ENCODE data around the gene RAB19.
A peak's percentile ranks its signal among the peaks of the same experiment; 100 is the strongest.

RAB19 gene

GRCh38 chr7:140433396-140433795, 29.5 kb downstream of the RAB19 start:
- Histone ChIP-seq H3K4me1 (ENCODE audit: control insufficient read depth, insufficient read depth, low read length) (no peaks in the 10 kb centered on the region), H3K27ac (ENCODE audit: low read length) (no peak overlapping the region), H3K36me3 (ENCODE audit: control insufficient read depth in 2 of 2, insufficient read depth in 2 of 2, low read length in 2 of 2) (no peaks in the 10 kb centered on the region), H3K9me3 (ENCODE audit: control insufficient read depth in 2 of 2, low read length in 2 of 2) (no peaks in the 10 kb centered on the region), H3K27me3 (ENCODE audit: control insufficient read depth in 1 of 2, insufficient read depth in 2 of 2, low read length in 2 of 2) (no peaks in the 10 kb centered on the region), H3K9ac (ENCODE audit: low read length in 2 of 2) (no peak overlapping the region), H3K4me3 (ENCODE audit: low read length in 2 of 2) (no peak overlapping the region)

DNA sequence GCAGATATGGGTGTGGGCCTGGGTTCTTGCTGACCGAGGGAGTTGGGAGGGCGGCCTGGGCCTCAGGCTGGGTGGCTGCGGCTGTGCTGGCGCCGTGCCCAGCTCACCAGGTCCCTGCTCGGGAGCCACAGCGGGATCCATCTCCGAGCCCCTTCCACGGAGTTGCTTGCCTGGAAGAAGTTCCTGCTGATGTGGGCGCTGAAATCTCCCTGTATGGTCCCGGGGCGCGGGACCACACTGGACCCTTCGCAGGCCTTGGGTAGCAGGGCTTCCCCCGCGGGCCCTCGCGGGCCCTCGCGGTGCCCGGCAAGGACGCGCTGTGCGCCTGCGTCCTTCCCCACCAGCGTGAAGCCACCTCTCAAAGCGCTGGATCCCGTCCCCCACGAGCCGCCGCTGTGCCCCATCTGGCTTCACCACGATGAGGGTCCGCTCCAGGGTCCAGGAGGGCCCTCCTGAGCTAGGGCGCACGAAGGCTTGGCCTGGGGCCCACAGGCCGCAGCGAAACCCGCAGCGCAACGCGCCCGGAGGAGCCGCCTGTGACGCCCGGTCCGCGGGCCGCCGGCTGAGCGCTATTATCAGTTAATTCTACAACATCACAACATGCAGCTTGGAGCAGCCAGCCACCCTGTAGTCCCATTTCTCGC, 31.5 kb downstream of the RAB19 start:
- Histone ChIP-seq H3K27me3 (ENCODE audit: control insufficient read depth in 1 of 2, insufficient read depth in 2 of 2, low read length in 2 of 2) (no peaks in the 10 kb centered on the region), H3K36me3 (ENCODE audit: control insufficient read depth in 2 of 2, insufficient read depth in 2 of 2, low read length in 2 of 2) (no peaks in the 10 kb centered on the region), H3K27ac (ENCODE audit: low read length) (no peak overlapping the region), H3K4me1 (ENCODE audit: control insufficient read depth, insufficient read depth, low read length) (no peaks in the 10 kb centered on the region), H3K9me3 (ENCODE audit: control insufficient read depth in 2 of 2, low read length in 2 of 2) (no peaks in the 10 kb centered on the region), H3K4me3 (ENCODE audit: low read length in 2 of 2) (peak overlapping the region in 1 of 2 donors; percentile 47), H3K9ac (ENCODE audit: low read length in 2 of 2) (peak overlapping the region in 1 of 2 donors; percentile 15)

DNA sequence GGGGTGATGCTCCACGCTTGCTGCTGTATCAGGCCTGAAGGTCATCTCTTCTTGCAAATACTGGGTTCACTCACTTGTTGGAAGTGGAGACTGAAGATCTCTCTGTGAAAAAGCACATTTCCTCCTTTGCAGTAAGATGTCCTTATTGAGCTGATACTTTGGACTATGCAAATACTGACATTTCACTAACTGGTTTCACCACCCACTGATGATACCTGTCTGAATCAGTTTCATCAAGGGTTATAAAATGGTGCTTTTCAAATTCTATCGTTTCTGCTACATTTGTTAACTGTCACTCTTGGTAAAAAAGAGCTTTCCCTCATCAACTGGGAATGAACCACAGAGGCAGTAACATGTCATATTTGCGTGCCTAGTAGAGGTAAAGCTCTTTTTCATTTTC, 35.5 kb downstream of the RAB19 start:
- H3K4me3 ChIP-seq (ENCODE audit: low read length in 2 of 2): no peak overlapping the region
- no peak overlapping the region for H3K9ac ChIP-seq (ENCODE audit: low read length in 2 of 2)
- H3K9me3 ChIP-seq (ENCODE audit: control insufficient read depth in 2 of 2, low read length in 2 of 2): no peaks in the 10 kb centered on the region
- no peaks in the 10 kb centered on the region for H3K27me3 ChIP-seq (ENCODE audit: control insufficient read depth in 1 of 2, insufficient read depth in 2 of 2, low read length in 2 of 2)
- no peaks in the 10 kb centered on the region for H3K36me3 ChIP-seq (ENCODE audit: control insufficient read depth in 2 of 2, insufficient read depth in 2 of 2, low read length in 2 of 2)
- H3K4me1 ChIP-seq (ENCODE audit: control insufficient read depth, insufficient read depth, low read length): no peaks in the 10 kb centered on the region
- no peak overlapping the region for H3K27ac ChIP-seq (ENCODE audit: low read length)

GRCh38 chr7:140440593-140440992, 36.7 kb downstream of the RAB19 start:
- no peak overlapping the region for H3K4me3 ChIP-seq (ENCODE audit: low read length in 2 of 2)
- H3K9me3 ChIP-seq (ENCODE audit: control insufficient read depth in 2 of 2, low read length in 2 of 2): no peaks in the 10 kb centered on the region
- H3K36me3 ChIP-seq (ENCODE audit: control insufficient read depth in 2 of 2, insufficient read depth in 2 of 2, low read length in 2 of 2): no peaks in the 10 kb centered on the region
- H3K27ac ChIP-seq (ENCODE audit: low read length): no peak overlapping the region
- no peaks in the 10 kb centered on the region for H3K4me1 ChIP-seq (ENCODE audit: control insufficient read depth, insufficient read depth, low read length)
- no peaks in the 10 kb centered on the region for H3K27me3 ChIP-seq (ENCODE audit: control insufficient read depth in 1 of 2, insufficient read depth in 2 of 2, low read length in 2 of 2)
- H3K9ac ChIP-seq (ENCODE audit: low read length in 2 of 2): no peak overlapping the region

DNA sequence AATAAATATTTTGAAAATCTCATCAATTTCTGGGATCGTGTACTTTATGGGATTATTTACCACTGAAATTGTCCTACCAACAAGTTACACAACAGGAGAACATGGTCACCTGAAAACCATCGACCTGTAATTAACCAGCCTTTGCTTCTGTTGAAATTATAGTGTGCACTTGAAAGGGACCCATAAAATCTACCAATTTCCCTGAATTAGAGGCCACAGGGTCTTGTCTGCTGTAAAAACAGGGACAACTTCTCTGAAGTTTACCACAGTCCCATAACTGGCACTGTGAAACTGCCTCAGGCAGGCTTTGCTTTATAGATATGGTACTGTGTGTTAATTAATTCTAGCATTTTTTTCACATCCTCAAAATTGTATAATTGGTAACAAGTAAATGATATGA, 37.7 kb downstream of the RAB19 start:
- no peak overlapping the region for H3K4me3 ChIP-seq (ENCODE audit: low read length in 2 of 2)
- no peaks in the 10 kb centered on the region for H3K4me1 ChIP-seq (ENCODE audit: control insufficient read depth, insufficient read depth, low read length)
- H3K9ac ChIP-seq (ENCODE audit: low read length in 2 of 2): no peak overlapping the region
- H3K27me3 ChIP-seq (ENCODE audit: control insufficient read depth in 1 of 2, insufficient read depth in 2 of 2, low read length in 2 of 2): no peaks in the 10 kb centered on the region
- no peaks in the 10 kb centered on the region for H3K9me3 ChIP-seq (ENCODE audit: control insufficient read depth in 2 of 2, low read length in 2 of 2)
- H3K36me3 ChIP-seq (ENCODE audit: control insufficient read depth in 2 of 2, insufficient read depth in 2 of 2, low read length in 2 of 2): no peaks in the 10 kb centered on the region
- no peak overlapping the region for H3K27ac ChIP-seq (ENCODE audit: low read length)

- Histone ChIP-seq H3K4me3 (ENCODE audit: low read length in 2 of 2) (no peak overlapping the region), H3K9ac (ENCODE audit: low read length in 2 of 2) (no peak overlapping the region), H3K27me3 (ENCODE audit: control insufficient read depth in 1 of 2, insufficient read depth in 2 of 2, low read length in 2 of 2) (no peaks in the 10 kb centered on the region), H3K36me3 (ENCODE audit: control insufficient read depth in 2 of 2, insufficient read depth in 2 of 2, low read length in 2 of 2) (peaks cover 0 to 3% of the 10 kb centered on the region in 2 donors), H3K9me3 (ENCODE audit: control insufficient read depth in 2 of 2, low read length in 2 of 2) (no peaks in the 10 kb centered on the region), H3K4me1 (ENCODE audit: control insufficient read depth, insufficient read depth, low read length) (no peaks in the 10 kb centered on the region), H3K27ac (ENCODE audit: low read length) (no peak overlapping the region)
These were observed 42.6 kb downstream of the RAB19 start for GRCh38 chr7:140446467-140446866.

- Histone ChIP-seq H3K9ac (ENCODE audit: low read length in 2 of 2) (no peak overlapping the region), H3K27ac (ENCODE audit: low read length) (no peak overlapping the region), H3K4me1 (ENCODE audit: control insufficient read depth, insufficient read depth, low read length) (no peaks in the 10 kb centered on the region), H3K36me3 (ENCODE audit: control insufficient read depth in 2 of 2, insufficient read depth in 2 of 2, low read length in 2 of 2) (peaks cover 0 to 8% of the 10 kb centered on the region in 2 donors), H3K9me3 (ENCODE audit: control insufficient read depth in 2 of 2, low read length in 2 of 2) (no peaks in the 10 kb centered on the region), H3K27me3 (ENCODE audit: control insufficient read depth in 1 of 2, insufficient read depth in 2 of 2, low read length in 2 of 2) (no peaks in the 10 kb centered on the region), H3K4me3 (ENCODE audit: low read length in 2 of 2) (no peak overlapping the region)
These were observed 44.0 kb downstream of the RAB19 start for GRCh38 chr7:140447841-140448240.

DNA sequence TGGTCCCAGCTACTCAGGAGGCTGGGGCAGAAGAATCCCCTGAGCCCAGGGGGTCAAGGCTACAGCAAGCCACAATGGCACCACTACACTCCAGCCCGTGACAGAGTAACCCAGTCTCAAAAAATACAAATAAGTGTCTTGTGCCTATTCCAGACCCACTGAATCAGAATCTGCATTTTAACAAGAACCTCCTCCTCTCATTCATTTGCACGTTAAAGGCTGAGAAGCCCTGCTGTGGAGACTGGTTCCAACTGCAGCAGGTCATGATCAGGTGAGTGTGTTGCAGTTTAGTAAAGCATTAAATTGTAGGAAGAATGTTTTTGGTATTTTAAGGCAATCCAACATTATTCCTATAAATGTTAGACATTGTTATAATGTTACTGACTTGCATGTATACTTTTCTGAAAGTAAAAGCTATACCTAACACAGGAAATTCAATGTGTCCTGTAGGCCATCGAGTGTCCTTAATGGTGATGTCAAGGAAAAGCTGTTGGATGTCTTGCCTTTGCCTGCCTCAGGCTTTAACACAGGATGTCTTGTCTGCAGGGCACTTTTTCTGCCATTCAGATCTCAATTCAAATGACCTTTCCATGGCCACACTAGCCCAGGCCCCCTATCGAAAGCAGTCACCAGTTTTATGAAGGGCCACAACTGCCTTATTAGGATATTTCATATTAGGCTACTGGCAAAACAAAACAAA, 45.1 kb downstream of the RAB19 start:
- Histone ChIP-seq H3K9me3 (ENCODE audit: control insufficient read depth in 2 of 2, low read length in 2 of 2) (no peaks in the 10 kb centered on the region), H3K27me3 (ENCODE audit: control insufficient read depth in 1 of 2, insufficient read depth in 2 of 2, low read length in 2 of 2) (no peaks in the 10 kb centered on the region), H3K4me3 (ENCODE audit: low read length in 2 of 2) (no peak overlapping the region), H3K9ac (ENCODE audit: low read length in 2 of 2) (no peak overlapping the region), H3K4me1 (ENCODE audit: control insufficient read depth, insufficient read depth, low read length) (no peaks in the 10 kb centered on the region), H3K36me3 (ENCODE audit: control insufficient read depth in 2 of 2, insufficient read depth in 2 of 2, low read length in 2 of 2) (peaks cover 8% of the 10 kb centered on the region in 2 donors), H3K27ac (ENCODE audit: low read length) (no peak overlapping the region)

DNA sequence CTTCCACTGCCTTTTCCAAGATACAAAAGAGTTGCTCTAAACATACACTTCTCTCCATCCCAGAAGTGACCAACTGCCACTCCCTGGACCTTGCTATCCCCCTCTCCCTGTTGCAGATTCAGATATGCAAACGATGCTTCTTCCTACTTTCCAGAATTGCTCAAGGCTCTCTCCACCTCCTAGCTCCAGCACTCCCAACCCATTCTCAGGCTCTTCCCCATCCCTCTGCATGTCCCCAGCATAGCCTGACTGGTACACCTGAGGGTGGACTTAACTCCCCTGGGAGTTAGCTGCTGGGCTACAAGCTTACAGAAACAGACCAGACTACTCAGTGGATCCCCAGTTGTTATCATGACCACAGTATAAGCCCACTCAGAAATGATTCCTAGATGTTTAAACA, 47.9 kb downstream of the RAB19 start:
- H3K27me3 ChIP-seq (ENCODE audit: control insufficient read depth in 1 of 2, insufficient read depth in 2 of 2, low read length in 2 of 2): no peaks in the 10 kb centered on the region
- H3K9me3 ChIP-seq (ENCODE audit: control insufficient read depth in 2 of 2, low read length in 2 of 2): no peaks in the 10 kb centered on the region
- no peaks in the 10 kb centered on the region for H3K4me1 ChIP-seq (ENCODE audit: control insufficient read depth, insufficient read depth, low read length)
- H3K27ac ChIP-seq (ENCODE audit: low read length): no peak overlapping the region
- peaks cover 30 to 31% of the 10 kb centered on the region in 2 donors for H3K36me3 ChIP-seq (ENCODE audit: control insufficient read depth in 2 of 2, insufficient read depth in 2 of 2, low read length in 2 of 2)
- no peak overlapping the region for H3K4me3 ChIP-seq (ENCODE audit: low read length in 2 of 2)
- no peak overlapping the region for H3K9ac ChIP-seq (ENCODE audit: low read length in 2 of 2)

GRCh38 chr7:140453273-140453672, 49.4 kb downstream of the RAB19 start:
- no peak overlapping the region for H3K4me3 ChIP-seq (ENCODE audit: low read length in 2 of 2)
- H3K36me3 ChIP-seq (ENCODE audit: control insufficient read depth in 2 of 2, insufficient read depth in 2 of 2, low read length in 2 of 2): peaks cover 36 to 44% of the 10 kb centered on the region in 2 donors
- H3K9ac ChIP-seq (ENCODE audit: low read length in 2 of 2): no peak overlapping the region
- no peaks in the 10 kb centered on the region for H3K27me3 ChIP-seq (ENCODE audit: control insufficient read depth in 1 of 2, insufficient read depth in 2 of 2, low read length in 2 of 2)
- H3K27ac ChIP-seq (ENCODE audit: low read length): no peak overlapping the region
- no peaks in the 10 kb centered on the region for H3K4me1 ChIP-seq (ENCODE audit: control insufficient read depth, insufficient read depth, low read length)
- no peaks in the 10 kb centered on the region for H3K9me3 ChIP-seq (ENCODE audit: control insufficient read depth in 2 of 2, low read length in 2 of 2)
